Fibroblast of villous mesenchyme (primary cell): ENCODE measurements around the gene DCC. TPM values are rescaled to one million over a fixed set of nuclear protein-coding genes. Genes with fewer than 3 reads are reported as not detected.

Source experiments
- DNase-seq: peaks from one replicate; pipeline ENCODE4 v3.0.0-alpha.2; 2010; ENCODE audit warnings: low read depth
- H3K4me3 ChIP-seq: 2 replicates; pipeline ENCODE4 v1.5.1; 2011; ENCODE audit warnings: low read depth, mild to moderate bottlenecking, low read length
- CTCF ChIP-seq: IDR thresholded peaks from 2 replicates; pipeline ENCODE4 v1.5.1; 2012; ENCODE audit warnings: low read depth, mild to moderate bottlenecking, low read length; ENCODE audit not compliant: insufficient read depth
- total RNA-seq: library from RNA; depleted of rRNA; stranded (reverse); fragments of >200 nt; gene quantifications from 2 replicates; pipeline ENCODE4 v1.2.3, GENCODE V29; 2012

Gene DCC
- total RNA-seq, 1 donor, result not detected

DNA sequence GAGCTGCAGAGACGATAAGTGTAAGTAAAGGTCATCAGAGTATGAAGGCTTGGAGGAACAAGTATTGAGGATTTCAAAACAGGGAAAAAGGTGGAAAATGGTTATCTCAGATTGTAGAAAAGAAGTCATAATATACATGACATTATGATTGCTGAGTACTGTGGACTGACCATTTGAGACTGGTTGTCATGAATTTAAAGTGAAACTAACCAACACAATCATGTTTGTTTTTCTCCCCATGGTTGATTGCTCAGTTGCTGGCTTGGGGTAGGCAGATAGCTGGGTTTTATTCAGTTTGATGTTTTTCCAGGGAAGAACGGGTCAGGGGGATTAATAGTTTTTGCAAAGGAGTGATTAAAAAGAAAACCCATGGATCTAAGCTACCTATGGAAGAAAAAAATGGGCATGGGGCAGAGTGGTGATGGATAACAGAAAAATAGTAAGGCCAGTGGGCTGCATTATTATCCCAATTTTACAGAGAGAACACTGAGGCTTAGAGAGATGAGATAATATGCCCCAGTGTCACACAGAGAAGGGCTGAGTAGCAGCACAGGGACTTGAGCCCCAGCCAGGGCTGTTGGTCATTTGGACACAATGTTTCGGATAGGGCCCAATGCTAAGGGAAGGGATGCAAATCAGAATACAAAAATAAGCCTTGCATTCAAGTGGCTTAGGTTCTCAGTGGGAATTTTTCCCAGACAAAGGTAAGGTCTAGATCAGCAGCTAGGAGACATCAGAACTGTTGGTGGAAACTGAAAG, 885.7 kb downstream of the DCC start:
- no peak overlapping the region for H3K4me3 ChIP-seq
- DNase-seq, result no peak
- no peak for TF ChIP-seq CTCF

DNA sequence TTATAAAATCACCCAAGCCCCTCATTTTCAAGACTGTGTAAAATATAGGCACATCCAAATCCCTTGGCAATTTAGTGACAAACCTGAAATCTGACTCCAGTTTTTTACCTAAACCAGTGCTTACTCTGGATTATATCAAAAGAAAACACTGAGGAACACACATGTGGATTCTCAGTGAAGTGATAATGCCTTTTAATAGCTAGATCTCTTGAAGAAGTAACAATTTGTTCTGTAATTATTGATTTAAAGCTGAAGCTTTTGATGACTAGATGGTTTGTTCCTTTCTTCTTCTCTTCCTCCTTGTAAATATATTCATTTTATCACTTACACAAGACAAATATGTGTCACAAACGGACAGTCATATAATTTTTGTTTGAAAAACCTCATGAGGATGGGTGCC, 894.6 kb downstream of the DCC start:
- DNase-seq, result no peak
- TF ChIP-seq CTCF, result no peak
- no peak overlapping the region for H3K4me3 ChIP-seq

DNA sequence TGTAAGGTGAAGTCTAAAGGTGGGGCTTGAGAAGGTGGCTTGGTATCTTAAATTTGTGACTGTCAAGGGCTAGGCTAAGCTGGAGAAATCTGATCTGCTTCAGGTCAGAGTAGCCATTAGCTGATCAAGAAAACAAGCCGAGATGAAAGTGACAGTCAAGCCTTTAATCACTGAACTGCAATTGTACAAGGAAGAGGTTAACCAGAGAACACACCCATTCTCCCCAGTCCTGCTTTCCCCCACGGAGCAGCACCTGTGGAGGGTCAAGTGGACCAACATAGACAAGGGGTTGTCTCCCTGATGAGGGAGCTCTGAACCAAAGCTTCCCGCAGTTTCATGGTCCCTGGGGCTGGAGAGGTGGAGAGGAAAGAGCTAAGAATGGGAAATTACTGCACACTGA, 901.2 kb downstream of the DCC start:
- no peak overlapping the region for H3K4me3 ChIP-seq
- TF ChIP-seq CTCF, result no peak
- DNase-seq, result no peak

DNA sequence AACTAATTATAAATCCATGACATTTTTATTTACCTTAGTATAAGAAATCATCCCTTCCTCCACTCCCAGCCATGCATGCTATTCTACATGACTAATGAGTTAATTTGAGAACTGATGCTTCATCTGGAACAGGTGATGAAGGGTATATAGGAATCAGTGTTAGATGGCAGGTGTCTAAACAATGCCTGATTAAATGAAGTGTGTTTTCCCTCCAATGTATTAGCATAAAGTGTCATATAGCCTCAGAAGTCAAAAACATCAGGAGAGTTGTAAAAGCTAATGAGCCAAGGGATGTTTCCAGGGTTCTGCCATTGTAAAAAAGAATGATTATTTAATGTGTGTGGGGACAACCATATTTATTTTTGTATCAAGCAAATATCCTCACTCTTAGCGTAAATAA, 913.8 kb downstream of the DCC start:
- DNase-seq, result no peak
- TF ChIP-seq CTCF, result no peak
- no peak overlapping the region for H3K4me3 ChIP-seq

- H3K4me3 ChIP-seq, result no peak overlapping the region
- no peak for TF ChIP-seq CTCF
- no peak for DNase-seq
Measured at GRCh38 chr18:53254265-53254664, 914.3 kb downstream of the DCC start.

DNA sequence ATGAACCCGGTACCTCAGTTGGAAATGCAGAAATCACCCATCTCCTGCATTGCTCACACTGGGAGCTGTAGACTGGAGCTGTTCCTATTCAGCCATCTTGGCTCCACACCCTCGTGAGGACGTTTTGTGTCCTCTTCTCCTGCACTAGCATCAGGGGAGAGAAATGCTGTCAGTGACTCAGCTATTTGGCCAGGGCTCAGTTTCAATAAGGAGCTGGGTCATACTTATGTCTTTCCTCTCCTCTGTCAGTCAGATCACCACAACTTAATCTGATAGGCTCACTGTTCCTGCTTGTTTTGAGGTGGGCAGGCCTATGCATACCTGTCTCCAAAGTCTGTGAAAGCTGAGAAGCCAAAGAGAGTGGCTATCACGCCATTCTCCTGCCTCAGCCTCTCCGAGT, 921.2 kb downstream of the DCC start:
- H3K4me3 ChIP-seq, result no peak overlapping the region
- TF ChIP-seq CTCF, result no peak
- DNase-seq, result no peak

DNA sequence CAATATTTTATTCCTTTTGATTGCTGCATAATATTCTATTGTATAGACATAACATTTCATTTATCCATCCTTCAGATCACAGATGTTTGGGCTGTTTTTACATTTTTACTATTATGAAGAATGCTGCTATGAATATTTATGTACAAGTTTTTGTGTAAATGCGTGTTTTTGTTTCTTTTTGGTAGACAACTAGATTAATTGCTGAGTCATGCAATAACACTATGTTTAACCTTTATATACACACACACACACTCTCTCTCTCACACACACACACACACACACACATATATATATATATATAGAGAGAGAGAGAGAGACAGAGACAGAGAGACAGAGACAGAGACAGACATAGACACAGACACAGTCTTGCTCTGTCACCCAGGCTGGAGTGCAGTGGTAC, 926.9 kb downstream of the DCC start:
- no peak for DNase-seq
- H3K4me3 ChIP-seq, result no peak overlapping the region
- no peak for TF ChIP-seq CTCF
